ENCODE measurements around the gene SLC6A11.

SLC6A11 gene

GRCh38 chr3:10890665-10891064 is 74.6 kb downstream of the SLC6A11 start:
- DNase-seq: no peak

- DNase-seq: no peak
Observed at GRCh38 chr3:10892622-10893021, 76.6 kb downstream of the SLC6A11 start.

GRCh38 chr3:10901296-10901945 is 85.4 kb downstream of the SLC6A11 start:
- no peak for DNase-seq

GRCh38 chr3:10907262-10907661 is 91.2 kb downstream of the SLC6A11 start:
- DNase-seq: peak; percentile 19

GRCh38 chr3:10910367-10910766 is 94.3 kb downstream of the SLC6A11 start:
- DNase-seq: no peak

GRCh38 chr3:10911350-10912002 is 95.4 kb downstream of the SLC6A11 start:
- DNase-seq: peak; percentile 42

GRCh38 chr3:10912786-10913185 is 96.8 kb downstream of the SLC6A11 start:
- peak; percentile 73 for DNase-seq

- no peak for DNase-seq
Observed at GRCh38 chr3:10915376-10915775, 99.3 kb downstream of the SLC6A11 start.

- DNase-seq: no peak
Observed at GRCh38 chr3:10917176-10917575, 101.1 kb downstream of the SLC6A11 start.

GRCh38 chr3:10918011-10918410 is 102.0 kb downstream of the SLC6A11 start:
- no peak for DNase-seq

- no peak for DNase-seq
Observed at GRCh38 chr3:10919636-10920035, 103.6 kb downstream of the SLC6A11 start.

- DNase-seq: no peak
Observed at GRCh38 chr3:10925436-10926255, 109.6 kb downstream of the SLC6A11 start.

- DNase-seq: peak; percentile 37
Observed at GRCh38 chr3:10926256-10926810, 110.3 kb downstream of the SLC6A11 start.

- DNase-seq: peak; percentile 92
Observed at GRCh38 chr3:10926811-10927521, 110.9 kb downstream of the SLC6A11 start.

GRCh38 chr3:10927551-10927950 is 111.5 kb downstream of the SLC6A11 start:
- DNase-seq: no peak

GRCh38 chr3:10928407-10928960 is 112.5 kb downstream of the SLC6A11 start:
- no peak for DNase-seq

- DNase-seq: no peak
Observed at GRCh38 chr3:10928961-10929471, 113.0 kb downstream of the SLC6A11 start.

GRCh38 chr3:10929978-10930665 is 114.1 kb downstream of the SLC6A11 start:
- no peak for DNase-seq

- DNase-seq: no peak
Observed at GRCh38 chr3:10930666-10931040, 114.6 kb downstream of the SLC6A11 start.

- DNase-seq: no peak
Observed at GRCh38 chr3:10932596-10932995, 116.6 kb downstream of the SLC6A11 start.

GRCh38 chr3:10933021-10933420 is 117.0 kb downstream of the SLC6A11 start:
- DNase-seq: no peak

- DNase-seq: no peak
Observed at GRCh38 chr3:10933470-10933804, 117.4 kb downstream of the SLC6A11 start.
